NCI-H2196 treated with DMSO at 0.1 percent for 48 hours (cell line): Measurements from ENCODE around the gene ZNF10.

Experiments
- DNase-seq: peaks from one replicate; lab custom pipeline; 2025; ENCODE audit not compliant: unreplicated experiment; lab: John Stamatoyannopoulos, UW

Gene ZNF10

GRCh38 chr12:133192847-133193246, 62.4 kb downstream of the ZNF10 start:
- DNase-seq, result no peak

DNA sequence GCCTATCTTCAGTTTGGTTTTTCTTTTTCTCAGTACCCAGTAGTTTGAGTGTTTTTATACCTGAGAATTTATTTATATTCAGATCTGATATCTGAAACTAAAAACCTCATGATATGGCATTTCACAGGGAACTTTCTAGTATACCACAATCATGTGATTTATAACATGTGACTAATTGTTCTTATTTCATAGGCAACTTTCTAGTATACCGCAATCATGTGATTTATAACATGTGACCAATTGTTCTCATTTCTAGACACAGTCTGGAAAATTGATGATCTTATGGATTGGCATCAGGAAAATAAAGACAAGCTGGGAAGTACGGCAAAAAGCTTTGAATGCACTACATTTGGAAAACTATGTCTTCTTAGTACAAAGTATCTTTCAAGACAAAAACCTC, 71.5 kb downstream of the ZNF10 start:
- DNase-seq, result no peak

GRCh38 chr12:133202493-133203343, 72.3 kb downstream of the ZNF10 start:
- DNase-seq, result no peak

DNA sequence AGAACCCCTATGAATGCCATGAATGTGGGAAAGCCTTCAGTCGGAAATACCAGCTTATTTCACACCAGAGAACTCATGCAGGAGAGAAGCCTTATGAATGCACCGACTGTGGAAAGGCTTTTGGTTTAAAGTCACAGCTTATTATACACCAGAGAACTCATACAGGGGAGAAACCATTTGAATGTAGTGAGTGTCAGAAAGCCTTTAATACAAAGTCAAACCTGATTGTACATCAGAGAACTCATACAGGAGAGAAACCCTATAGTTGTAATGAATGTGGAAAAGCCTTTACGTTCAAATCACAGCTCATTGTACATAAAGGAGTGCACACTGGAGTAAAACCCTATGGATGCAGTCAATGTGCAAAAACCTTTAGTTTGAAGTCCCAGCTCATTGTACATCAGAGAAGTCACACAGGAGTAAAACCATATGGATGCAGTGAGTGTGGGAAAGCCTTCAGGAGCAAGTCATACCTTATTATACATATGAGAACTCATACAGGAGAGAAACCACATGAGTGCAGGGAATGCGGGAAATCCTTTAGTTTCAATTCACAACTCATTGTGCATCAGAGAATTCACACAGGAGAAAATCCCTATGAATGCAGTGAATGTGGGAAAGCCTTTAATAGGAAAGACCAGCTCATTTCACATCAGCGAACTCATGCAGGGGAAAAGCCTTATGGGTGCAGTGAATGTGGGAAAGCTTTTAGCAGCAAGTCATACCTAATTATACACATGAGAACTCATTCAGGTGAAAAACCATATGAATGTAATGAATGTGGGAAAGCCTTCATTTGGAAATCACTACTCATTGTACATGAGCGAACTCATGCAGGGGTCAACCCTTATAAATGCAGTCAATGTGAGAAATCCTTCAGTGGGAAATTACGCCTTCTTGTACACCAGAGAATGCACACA, 73.2 kb downstream of the ZNF10 start:
- DNase-seq, result no peak

DNA sequence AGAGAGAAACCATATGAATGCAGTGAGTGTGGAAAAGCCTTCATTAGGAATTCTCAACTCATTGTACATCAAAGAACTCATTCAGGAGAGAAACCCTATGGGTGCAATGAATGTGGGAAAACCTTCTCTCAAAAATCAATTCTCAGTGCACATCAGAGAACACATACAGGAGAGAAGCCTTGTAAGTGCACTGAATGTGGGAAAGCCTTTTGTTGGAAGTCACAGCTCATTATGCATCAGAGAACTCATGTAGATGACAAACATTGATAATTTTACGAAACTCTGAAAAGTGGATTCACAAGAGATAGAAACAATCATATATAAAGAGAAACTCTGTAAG, 73.8 kb downstream of the ZNF10 start:
- DNase-seq, result no peak

DNA sequence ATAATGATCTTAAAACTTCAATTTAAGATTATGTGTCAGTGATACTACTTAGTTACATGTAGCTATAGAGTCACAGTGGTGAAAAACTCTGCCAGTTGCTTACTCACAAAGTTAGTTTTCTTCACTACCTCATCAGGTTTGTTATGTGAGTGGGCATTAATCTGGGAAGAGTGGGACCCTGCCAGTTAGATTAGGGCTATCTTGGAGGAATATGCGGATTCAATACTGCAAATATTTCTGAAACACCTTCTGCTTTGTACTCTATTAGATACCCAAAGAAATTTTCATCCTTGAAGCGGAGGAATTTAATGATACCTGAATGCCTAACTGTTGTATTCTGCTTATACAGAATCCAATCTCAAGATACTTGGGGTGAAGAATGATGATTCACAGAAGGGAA, 76.0 kb downstream of the ZNF10 start:
- DNase-seq, result no peak
